Raji (cell line): ENCODE results near the gene NNMT.

Experiments
- POLR2A ChIP-seq: IDR thresholded peaks from 2 replicates; pipeline ENCODE4 v1.6.1; 2011; ENCODE audit warnings: low read depth, low read length, control low read depth; ENCODE audit not compliant: insufficient read depth

NNMT gene

DNA sequence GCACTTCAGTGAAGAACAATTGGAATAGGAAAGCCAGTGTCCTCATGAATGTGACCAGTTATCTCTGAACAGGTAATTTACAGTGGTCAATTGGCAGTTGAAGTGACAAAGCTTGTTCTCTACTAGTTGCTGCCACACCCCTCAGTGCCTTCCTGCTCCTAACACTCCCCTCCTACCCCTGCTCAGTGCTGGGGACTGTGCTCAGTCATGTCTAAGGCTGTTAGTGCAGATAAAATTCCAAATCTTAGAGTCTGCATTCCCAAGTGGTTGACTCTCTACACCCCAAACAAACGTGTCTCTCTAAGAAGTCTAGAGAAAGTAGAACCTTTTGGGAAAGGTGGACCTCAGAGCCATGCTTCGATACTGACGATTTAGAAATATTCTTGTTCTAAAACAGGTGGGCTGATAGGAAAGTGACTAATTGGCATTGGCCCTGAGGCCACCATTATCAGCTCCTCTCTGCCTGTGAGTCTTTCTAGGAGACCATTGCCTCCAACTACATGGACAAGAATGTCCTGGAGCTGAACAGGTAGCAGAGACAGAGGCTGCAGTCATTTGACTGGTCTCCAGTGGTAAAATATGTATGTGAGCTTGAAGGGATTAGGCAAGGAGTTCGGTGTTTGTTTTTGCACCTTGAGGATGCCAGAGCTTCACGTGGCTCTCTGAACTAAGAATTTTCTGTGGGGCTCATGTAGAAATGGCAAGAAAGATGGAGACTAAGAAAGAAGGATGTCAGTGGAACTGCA, 22.1 kb upstream of the NNMT start:
- TF ChIP-seq POLR2A, result no peak

DNA sequence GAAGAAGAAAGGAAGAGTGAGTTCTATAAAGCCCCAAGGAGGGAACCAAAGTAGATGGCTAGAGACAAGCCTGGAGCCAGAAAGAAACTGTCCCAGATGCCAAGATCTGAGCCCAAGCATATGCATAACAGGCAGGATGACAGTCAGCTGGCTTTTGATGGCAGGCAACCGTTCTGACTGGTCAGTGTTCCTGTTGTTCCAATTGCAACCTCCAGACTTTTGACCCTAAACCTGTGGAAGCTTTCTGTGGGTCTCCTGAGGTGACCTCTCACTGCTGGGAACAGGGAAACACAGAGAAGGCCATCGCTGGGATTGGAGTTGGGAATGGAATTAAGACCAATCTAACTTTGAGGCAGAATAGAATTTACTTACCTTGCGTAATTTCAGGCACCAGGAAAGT, 21.6 kb upstream of the NNMT start:
- TF ChIP-seq POLR2A, result no peak

DNA sequence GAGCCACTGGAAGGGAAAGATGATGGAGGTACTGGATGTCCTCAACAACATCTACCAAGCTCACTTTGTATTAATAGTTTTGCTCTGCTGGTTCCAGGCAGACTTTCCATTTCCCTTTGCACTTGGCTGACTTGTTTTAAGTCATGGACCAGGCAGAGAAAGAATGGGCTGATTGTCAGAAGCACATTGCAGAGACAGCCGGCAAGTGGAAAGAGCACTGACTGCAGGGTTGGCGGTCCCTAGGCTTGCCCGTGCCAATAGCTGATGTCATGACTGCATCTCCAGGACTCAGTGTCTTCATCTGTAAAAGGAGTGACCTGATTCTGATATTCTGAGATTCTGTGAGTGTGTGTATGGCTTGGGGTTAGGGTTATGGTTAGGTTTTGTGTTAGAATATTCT, 20.9 kb upstream of the NNMT start:
- no peak for TF ChIP-seq POLR2A

DNA sequence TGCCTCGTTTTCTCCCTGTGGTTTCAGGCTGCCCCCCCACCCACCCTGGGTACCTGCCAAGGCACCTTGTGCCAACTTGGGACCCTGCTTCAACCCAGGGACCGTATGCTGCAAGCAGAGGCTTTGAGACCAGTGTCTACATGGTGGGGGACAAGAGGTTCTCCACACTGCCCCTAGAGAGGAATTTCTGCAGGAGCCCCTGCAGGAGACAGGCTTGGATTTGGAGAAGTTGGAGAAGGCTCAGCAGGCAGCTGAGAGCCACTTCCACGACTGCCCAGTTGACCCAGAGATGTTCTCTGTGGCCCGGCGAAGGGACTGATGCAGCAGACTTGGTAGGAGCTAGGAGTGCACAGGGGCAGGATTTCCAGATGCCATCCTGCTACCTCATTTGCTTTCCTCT, 20.1 kb upstream of the NNMT start:
- no peak for TF ChIP-seq POLR2A

DNA sequence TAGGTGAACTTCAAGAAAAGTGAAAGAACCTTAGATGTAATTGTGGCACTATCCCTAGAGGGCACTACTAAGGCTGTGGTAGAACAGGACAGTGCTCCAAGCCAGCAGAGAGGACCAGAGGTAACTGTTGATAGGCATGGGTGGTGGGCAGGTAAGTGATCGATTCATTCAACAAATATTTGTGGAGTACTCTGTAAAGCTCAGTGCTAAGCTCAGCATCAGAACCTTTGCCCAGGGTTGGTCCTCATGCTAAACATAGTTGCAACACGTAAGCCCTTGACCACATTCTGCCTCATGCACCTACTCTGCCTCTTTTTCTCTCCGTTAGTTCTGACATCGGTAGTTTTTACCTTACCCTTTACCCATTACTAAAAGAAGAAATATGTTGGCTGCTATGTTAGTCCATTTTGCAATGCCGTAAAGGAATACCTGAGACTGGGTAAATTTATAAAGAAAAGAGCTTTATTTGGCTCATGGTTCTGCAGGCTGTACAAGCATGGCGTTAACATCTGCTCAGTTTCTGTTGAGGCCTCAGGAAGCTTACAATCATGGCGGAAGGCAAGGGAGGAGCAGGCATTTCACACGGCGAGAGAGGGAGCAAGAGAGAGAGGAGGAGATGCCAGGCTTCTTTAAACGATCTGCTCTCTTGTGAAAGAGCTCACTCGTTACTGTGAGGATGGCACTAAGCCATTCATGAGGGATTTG, 18.4 kb upstream of the NNMT start:
- TF ChIP-seq POLR2A, result no peak

DNA sequence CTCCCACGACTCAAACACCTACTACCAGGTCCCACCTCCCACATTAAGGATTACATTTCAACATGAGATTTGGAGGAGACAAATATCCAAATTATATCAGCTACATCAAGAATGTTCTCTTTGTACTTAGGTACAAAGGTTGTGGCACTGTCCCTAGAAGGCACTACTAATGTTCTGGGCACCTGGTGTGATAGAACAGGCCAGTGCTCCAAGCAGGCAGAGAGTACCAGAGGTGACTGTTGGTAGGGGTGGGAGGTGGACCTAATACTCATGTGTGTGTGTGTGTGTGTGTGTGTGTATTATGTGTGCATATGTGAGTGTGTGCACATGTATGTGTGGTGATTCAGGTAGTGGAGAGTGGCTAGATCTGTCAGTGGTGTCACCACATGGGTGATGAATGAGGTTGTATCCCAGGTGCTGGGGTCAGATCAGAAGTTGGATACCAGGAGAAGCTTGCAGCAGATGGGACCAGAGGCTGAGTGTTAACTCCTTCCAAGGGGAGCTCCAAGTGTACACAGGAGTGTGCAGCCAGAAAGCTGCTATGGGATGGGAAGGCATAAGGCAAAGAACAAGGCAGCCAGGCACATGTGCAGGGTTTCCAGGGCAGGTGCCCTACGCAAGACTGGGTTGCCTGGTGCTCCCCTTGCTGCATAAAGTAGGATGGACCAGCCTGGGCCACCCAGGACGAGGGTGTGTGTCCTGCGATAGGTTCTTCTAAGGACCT, 17.7 kb upstream of the NNMT start:
- TF ChIP-seq POLR2A, result no peak

DNA sequence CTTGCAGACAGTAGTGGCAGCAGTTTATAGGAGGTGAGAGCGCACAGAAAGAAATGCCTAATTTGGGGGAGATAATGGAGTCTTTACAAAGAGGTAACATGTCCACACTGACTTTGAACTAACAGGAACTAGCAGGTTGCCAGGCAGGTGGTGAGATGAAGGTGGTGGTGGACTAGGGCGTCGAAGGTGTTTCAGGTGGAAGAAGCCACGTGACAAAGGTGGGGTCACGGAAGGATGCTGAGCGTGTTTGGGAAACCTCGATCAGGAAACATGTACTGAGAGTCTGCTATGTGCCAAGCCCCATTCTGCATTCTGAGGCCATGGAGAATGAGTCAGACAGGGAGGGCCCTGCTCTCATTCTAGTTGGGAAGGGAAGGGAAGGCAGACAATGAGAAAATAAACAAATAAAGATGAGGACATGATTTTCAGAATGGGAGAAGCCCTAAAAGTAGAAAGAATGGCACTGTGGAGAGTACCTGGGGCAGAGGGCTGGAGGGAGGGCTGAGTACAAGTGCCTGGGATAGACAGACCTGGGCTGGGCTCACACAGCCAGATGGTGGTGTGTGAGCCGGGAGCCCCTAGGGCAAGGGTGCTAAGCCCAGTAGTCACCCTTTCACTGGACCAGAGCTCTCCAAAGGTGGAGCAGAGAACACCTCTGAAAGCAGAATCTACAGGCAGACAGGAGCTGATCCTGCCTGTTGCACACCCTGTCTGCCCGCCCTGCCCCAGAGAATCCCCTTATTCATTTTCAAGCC, 16.2 kb upstream of the NNMT start:
- TF ChIP-seq POLR2A, result no peak

DNA sequence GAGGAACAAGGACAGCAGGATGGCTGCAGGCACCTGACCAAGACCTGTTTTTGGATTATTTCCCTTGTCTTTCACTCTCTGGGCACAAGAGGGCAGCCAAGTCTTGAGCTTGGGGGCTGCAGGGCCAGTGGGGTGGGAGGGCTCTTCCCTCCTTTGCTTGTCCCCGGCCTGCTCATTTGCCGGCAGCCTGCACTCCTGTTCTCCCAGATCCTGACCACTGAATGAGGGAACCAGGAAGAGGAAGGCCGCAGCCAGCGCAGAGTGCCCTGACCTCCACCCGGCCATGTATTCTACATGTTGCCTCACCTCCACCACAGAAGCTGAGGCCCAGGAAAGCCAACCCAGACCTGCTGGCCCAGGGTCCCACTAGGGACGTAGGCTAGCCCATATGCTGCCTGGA, 15.5 kb upstream of the NNMT start:
- TF ChIP-seq POLR2A, result no peak

DNA sequence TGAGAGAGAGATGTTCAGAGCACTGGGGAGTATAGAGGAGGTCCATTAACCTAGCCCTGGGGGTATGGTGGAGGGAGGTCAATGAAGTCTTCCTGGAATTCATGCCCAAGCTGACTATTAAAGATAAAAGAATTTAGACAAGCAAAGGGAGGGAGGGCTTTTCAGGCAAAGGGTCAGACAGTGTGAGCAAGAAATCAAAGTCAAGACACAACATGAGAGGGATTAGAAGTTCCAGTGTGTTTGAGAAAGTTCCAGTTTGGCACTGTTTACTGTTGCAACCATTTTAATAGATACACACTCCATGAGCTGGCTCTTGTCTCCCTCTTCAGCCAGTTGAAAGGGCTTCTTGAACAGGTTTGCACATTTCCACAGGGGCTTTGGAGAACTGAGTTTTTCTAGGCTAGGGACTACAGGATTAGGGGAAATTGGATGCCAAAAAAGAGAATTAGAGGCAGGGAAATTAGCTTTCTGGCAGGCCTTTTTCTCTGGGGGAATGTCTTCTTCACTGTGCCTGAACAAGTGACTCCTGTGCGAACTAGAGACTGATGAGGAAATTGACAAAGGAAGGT, 14.7 kb upstream of the NNMT start:
- TF ChIP-seq POLR2A, result no peak

DNA sequence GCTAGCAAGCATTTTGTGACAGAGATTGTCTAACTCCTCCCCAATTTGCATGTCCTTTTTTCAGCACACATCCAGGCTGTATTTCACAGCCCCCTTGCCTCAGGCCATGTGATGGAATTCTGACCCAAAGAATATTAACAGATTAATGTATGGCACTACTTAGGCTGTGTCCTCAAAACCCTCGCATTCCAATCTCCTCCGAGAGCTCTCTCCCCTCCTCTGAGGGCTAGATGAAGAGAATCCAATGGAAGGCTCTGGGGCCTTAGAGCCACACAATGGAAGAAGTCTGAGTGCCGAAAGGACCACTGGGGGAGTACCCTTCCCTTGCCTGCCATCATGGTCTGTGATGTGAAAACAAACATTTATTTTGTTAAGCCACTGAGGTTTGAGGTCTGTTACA, 13.7 kb upstream of the NNMT start:
- no peak for TF ChIP-seq POLR2A

DNA sequence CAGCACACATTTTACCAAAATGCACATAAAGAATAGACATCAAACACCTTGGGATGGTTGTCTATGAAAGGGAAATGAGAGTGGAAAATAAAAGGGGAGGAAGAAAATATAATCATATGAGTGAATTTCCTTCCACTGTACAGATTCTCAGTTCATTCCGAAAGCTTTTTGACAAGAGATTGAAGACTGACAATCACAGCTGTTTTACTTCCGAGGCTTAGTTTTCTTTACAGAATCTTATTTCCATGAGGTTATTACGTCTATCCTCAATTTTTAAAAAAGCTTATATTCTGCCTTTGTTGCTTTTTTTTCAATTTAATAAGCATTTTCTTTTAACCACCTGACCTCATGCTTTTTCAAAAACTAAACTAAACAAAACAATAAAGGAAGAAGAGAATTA, 12.8 kb upstream of the NNMT start:
- TF ChIP-seq POLR2A, result no peak

DNA sequence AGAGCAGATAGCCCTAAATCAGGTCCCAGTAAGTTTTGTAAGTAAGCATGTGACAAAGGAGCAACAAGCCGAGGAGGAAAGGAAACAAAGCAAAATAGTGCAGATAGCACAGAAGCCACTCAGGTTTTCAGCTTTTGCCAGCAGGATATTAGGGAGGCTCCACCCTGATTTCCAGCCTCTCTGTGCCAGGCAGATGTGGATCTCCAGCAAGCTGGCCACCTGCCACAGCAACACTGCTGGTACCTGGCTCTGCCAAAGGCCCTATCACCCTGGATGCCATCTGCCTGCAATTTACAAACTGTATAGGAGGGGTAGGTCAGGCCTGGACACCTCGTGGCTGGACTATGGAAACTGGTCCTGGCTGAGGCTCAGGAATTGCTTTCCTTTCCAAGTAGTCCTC, 12.2 kb upstream of the NNMT start:
- TF ChIP-seq POLR2A, result no peak

DNA sequence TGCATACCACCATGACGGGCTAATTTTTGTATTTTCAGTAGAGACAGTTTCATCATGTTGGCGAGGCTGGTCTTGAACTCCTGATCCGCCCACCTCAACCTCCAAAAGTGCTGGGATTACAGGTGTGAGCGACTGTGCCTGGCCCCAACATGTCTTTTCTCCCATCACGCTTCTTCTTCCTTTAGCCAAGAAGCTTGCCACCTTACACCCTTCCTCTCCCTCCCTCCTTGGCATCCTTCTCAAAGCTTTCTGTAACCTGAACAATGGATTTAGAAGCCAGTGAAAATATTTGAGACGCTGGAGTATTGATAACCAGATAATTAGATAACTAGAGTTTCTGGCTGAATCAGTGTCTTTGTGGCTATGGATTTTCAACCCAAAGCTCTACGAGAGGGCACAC, 11.3 kb upstream of the NNMT start:
- no peak for TF ChIP-seq POLR2A

DNA sequence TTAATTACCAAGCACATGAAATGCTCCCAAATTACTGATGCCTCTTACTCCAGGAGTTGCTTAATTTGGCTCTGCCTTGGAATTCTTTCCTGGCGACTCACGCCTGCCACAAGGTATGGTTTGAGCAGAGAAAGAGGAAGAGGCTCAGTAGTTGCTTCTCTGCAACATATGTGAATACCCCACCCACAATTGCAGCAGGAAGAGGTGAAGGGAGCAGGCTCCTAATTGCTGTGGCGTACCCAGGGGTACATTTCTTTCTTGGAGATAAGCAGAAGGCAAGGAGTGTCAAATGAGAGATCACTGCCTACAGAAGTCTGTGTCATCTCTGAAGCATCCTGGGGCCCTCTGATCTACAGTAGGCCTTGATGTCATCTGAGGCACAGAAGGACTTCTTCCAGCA, 10.6 kb upstream of the NNMT start:
- TF ChIP-seq POLR2A, result no peak

DNA sequence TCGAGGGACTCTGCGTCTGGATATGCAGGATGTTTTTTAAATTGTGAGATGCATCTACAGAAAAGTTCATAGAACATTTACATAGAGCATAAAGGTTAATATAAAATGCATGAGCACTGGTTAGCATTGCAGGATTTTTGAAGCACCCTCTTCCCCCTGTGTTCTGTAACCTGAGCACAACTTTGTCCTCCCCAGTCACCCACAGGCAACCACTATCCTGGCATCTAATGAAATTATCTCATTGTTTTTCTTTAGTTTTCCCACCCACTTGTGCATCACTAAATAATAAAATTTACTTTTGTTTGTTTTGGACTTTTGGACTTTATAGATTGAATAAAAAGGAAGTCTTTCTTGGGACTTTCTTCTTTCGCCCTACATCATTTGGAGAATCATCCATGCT, 10.0 kb upstream of the NNMT start:
- no peak for TF ChIP-seq POLR2A
